GM18511 (cell line): ENCODE results near the gene MAN2A1.
"Not testable (repeated sequence)": the region's sequence is repeated elsewhere in the genome, so short reads cannot be mapped to it uniquely, and the experiment has no call there.

ENCODE experiments used
- ATAC-seq: cut with Tn5 transposase; IDR thresholded peaks from one replicate; pipeline ENCODE4 v1.9.1; 2021; ENCODE audit warnings: mild to moderate bottlenecking, moderate library complexity; ENCODE audit not compliant: unreplicated experiment

Gene MAN2A1

GRCh38 chr5:109857405-109858031, 167.8 kb downstream of the MAN2A1 start:
- ATAC-seq = no peak

DNA sequence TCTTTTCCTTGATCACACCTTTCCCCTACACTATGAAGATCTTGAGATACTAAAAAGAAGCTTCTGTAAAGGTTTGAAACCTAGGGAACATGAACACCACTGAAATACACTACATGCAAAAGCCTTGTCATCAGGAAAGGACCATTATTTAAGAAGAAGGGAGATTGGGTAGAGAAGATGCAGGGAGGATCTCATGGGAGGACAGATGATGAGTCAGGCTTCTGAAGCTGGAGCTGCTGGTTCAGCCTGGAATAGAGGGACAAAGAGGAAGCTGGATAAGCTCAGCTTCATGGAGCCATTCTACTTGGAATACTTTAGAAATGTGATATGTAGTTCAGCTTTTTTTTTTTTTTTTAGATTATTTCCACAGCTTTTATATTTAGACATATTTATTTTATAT, 169.8 kb downstream of the MAN2A1 start:
- ATAC-seq = no peak

DNA sequence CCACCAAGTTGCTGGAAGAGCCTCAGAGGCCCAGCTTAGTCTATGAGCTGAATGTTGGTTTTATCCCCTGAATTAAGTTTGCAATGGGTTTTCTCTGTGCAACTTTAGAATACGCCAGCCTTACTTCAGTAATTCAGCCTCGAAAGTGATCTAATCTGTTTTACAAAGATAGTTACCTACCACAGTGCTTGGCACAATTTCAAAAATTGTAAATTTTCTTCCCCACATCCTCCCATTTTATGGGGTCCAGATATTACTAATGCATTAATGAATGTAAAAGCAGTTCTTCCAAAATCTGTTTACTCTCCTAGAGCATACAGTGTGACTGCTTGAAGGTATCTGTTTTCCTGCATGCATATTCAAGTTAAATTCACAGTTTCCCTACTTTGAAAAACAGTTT, 172.6 kb downstream of the MAN2A1 start:
- ATAC-seq = no peak

GRCh38 chr5:109863752-109864151, 174.0 kb downstream of the MAN2A1 start:
- ATAC-seq = no peak

- ATAC-seq = no peak
Measured at GRCh38 chr5:109865637-109866036, 175.9 kb downstream of the MAN2A1 start.

DNA sequence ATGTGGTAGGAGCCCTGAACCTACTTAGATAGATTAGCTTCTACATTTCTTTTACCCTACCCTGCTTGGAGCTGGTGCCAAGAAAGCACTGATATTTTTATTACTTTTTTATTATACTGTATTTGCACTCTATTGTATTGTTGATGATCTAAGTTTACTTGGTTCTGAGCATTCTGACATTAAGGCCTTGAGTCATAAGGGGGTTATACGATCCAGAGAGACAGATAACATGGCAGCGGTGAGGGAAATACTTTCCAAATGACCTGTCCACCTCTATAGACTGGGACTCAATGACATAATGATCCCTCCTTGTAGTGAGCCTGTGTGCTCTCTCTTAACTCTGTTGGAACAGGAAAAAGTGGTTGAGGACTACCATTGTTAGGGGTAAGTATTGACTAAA, 176.3 kb downstream of the MAN2A1 start:
- ATAC-seq = no peak

- ATAC-seq = no peak
Measured at GRCh38 chr5:109868737-109869136, 179.0 kb downstream of the MAN2A1 start.

DNA sequence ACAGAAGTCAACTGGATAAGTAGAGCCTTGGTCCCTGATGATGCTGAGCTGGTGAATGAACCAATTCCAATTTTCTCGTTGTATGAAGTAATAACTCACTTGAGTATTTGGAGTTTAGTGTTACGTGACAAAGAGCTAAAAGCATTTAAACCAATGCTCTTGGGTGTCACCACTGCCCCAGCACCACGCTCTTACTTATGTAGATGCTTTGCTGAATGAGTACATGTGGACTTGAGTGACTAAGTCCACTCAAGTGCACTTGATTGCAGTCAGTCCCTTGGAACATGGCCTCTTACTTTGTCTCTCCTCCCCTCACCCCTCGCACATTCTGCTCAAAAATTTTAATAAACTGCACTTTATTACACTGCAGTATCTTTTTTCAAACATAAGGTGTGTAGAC, 184.0 kb downstream of the MAN2A1 start:
- ATAC-seq = no peak

DNA sequence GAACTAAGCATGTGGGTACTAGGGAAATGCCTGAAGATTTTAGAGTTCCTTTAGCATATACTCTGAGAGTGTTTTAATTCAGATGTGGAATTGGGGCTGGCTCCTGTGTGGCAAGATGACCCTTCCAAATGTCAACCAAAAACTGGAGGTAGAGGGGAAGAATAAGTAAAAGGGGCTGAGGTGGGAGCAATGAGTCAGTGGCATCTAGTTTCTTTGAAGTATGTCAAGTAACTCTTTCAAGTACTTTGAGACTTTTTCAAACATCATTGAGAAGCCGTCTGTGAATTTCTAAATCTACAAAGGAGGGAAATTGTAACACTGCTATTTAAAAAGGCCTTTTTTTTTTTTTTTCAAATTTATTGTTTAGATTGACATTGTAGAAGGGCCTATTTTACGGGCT, 184.4 kb downstream of the MAN2A1 start:
- no peak for ATAC-seq

DNA sequence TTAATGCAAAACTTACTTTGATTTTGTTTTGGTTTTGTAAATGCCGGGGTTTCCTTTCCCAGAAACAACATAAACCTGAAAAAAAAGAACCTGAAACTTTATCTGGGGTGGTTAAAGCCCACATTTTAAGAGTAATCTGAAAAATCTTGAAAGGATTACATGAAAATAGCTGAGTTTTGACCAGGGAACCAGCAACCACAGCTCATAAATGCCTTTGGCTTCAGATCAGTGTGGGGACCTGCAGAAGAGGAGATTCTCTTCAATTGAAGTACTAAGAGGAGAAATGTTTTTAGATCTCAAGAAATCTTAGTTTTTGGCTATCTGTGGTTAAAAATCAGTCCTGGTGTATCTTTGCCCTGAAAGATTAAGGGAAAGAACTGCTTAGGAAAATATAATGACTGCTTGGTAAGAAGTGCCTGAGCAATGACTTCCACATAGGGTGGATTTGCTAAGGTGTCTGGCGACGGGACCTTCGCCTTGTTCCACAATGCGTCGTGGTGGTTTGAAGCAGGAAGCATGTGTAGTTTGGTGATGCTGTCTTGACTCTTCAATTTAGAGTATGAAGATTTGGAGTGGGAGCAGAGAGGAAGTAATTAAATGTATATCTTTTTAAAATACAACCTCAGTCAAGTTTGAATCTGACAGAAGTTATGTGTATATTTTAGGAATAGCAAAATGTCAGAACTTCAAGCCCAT, 186.5 kb downstream of the MAN2A1 start:
- no peak for ATAC-seq

DNA sequence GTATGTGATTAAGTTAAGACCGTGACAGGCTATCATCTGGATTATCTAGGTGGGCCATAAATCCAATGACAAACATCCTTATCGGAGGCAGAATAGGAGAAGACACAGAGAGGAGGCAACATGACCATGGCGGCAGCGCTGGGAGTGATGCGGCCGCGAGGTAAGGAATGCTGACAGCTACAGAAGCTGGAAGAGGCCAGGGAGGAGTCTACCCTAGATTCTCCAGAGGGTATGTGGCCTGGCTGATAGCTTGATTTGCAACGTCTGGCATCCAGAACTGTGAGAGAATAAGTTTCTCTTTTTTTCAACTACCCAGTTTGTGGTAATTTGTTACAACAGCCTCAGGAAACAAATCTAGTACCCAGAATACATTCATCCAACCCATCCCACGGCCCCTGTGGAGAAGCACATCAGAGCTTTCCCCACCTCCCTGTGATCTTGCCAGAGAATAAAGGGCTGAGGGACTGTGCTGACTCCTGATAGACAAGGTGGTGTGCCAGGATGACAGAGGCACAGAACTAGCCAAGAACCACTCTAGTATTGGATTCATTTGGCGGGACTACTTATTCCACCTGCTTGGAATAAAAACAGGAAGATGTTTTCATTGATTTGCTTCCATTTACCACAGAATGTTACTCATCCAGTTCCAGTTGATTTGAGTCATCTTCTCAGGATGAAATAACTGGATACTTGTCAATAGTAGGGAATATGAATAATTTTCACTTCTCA, 187.4 kb downstream of the MAN2A1 start:
- no peak for ATAC-seq

GRCh38 chr5:109877670-109878045, 187.9 kb downstream of the MAN2A1 start:
- ATAC-seq = no peak

DNA sequence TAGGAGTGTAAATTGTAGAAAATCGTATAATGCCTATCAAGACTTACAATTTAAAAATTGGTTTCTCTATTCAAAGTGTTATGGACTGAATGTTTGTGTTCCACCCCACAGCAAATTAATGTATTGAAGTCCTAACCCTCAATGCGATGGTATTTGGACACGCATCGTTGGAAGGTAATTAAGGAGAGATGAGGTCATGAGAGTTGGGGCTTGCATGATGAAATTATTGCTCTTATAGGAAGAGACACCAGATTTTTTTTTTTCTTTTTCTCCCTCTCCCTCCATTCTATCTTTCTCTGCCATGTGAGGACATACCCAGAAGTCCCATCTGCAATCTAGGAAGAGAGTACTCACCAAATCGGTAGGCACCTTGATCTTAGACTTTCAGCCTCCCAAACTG, 189.2 kb downstream of the MAN2A1 start:
- no peak for ATAC-seq

DNA sequence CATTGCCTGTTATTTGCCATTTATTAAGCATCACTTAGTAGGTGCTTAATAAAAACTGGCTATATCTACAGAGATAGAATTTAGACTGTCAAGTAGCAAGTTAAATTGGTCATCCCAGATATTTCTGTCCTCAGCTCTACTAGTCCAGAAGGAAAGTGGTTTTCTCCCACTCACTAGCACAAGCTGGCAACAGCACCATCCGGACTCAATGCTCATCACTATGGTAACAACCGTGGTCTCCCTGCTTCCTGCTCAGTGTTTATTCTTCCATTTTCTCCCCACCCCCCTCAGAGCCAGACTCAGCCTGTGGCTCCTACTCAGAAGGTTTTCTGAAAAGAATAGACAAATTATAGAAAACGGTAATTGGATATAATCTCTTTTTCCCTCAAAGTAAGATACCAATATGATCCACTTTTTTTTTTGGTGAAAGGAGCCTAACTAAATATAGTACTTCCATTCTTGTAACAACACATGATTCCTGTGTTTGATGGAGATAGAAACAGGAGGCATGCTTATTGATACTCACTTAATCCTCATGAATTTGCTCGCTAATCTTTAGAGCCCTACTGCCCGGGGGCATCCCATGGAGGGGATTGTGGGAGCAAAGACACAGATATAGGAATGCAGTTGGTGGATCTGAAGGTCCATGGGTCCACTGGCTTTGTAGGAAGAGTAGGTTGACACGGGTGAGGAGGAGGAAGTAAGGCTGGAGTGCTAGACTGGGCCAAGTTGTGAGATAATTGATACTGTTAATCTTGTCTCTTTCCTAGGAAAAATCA, 191.4 kb downstream of the MAN2A1 start:
- ATAC-seq = no peak

DNA sequence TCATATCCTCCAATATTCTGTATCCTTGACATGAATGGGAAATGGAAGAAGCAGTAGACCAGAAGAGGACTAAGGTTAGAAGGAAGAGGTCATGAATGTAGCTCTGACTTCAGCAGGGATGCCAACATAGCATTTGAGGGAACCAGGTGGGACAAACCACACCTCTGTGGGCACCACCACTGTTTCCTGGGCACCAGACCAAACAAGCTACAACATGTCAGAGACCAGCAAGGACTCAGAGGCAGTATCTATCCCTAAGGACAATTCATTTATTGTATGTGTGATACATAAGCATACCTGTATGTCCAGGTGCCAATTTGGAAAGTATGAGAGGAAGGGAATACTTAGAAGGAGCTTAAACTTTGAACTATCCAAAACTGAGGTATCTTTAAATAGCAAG, 192.8 kb downstream of the MAN2A1 start:
- ATAC-seq = no peak

DNA sequence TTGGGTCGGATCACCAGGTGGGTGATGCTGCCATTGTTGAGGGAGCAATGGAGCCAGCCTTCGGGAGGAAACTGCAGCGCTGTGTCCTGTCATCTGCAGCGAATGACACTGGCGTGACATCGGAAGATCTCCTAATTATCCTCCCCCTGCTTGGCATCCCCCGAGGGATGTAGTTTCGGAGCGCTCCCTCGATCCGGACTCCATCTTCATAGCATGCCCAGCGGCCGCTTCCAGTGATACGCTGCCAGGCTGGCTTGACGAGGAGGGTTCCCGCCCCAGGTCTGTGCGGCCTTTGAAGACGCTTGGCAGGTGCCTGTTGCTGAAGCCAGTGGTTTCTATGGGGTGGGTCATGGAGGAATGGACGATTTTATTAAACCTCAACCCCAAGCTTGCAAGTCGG, 194.9 kb downstream of the MAN2A1 start:
- ATAC-seq = no peak

- no peak for ATAC-seq
Measured at GRCh38 chr5:109885205-109885604, 195.5 kb downstream of the MAN2A1 start.

DNA sequence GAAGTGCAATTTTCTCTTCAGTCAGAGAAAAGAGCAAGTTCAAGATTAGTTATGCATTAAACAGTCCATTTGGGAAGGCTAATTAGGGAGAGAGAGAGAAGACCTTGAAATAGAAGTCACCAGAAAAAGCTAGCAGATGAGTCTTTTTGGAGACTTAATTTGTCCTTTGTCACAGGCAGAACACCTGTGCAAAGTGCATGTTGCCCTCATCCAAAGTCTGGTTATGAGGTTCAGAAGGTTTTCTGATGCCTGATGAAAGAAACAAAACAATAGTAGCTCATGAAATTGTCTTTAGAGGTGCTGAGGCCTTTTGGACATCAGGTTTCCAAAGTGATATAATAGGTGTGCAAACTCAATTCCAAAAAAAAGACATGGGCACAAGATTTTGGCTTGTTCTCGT, 199.3 kb downstream of the MAN2A1 start:
- ATAC-seq = no peak

DNA sequence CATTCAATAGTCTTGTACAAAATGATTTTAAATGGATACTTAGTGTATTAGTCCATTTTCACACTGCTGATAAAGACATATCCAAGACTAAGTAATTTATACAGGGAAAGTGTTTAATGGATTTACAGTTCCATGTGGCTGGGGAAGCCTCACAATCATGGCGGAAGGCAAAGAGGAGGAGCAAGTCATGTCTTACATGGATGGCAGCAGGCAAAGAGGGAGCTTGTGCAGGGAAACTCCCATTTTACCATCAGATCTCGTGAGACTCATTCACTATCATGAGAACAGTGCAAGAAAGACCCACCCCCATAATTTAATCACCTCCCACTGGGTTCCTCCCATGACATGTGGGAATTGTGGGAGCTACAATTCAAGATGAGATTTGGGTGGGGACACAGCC, 203.5 kb downstream of the MAN2A1 start:
- not testable (repeated sequence) for ATAC-seq

DNA sequence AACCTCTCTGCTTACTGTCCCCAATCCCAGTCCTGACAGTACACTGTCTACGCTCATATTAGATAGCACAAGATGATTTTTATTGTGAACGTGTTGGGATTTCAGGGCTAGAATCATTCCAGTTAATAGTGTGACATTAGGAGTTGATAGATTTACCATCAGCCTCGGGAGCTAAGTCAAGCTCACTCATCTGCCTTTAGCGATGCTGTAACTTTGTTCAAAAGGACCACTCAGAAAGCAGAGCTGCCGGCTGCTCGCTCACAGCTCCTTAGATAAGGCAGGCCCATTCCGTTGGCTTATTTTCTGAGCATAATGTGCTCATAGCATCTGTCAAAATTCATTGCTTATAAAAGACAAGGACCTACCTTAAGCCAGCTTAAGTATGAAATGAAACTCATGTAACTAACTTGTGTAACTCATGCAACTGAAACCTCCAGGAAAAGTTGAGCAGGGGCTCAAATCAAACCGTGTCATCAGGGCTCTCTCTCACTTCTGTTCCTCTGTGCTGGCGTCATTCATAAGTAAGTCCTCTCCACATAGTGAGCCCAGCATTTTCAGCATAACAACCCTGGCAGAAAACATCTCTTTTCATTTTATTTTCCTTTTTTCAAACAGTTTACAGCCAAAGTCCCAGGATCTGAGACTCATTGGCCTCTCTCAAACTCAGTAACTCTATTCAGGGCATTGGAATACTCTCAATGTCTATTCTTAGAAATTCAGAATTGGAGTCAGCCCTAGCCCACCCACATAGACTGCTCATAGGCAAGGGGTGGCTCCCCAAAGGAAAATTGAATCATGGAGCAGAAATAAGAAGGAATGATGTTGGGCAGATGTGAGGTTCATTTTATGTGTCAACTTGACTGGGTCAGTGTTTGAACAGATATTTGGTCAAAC, 208.8 kb downstream of the MAN2A1 start:
- ATAC-seq = no peak

- no peak for ATAC-seq
Measured at GRCh38 chr5:109899163-109899535, 209.4 kb downstream of the MAN2A1 start.
